NCI-H748 treated with DMSO at 0.1 percent for 48 hours (cell line): Measurements from ENCODE around the gene LMBR1.
A peak's percentile ranks its signal among the peaks of the same experiment; 100 is the strongest.
"Not testable (repeated sequence)": the region's sequence is repeated elsewhere in the genome, so short reads cannot be mapped to it uniquely, and the experiment has no call there.

ENCODE experiments used
- DNase-seq: peaks from one replicate; lab custom pipeline; 2025; lab: John Stamatoyannopoulos, UW

The LMBR1 gene

DNA sequence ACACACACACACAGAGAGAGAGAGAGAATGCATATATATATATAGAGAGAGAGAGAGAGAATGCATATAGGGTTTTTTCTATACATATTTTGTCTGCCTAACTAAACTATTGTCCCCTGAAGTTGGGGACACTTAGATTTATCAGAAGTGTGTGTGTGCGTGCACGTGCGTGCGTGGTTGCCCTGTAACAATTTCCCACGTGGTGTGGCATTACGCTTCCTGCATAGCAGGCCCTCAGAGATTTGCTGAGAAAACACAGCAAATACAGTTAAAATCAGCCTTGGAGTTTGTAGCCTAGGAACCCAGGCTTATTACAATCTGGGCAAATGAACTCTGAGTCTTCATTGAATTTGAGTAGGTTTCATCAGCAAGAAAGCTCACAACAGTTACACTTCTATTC, 237.7 kb downstream of the LMBR1 start:
- DNase-seq, result no peak

DNA sequence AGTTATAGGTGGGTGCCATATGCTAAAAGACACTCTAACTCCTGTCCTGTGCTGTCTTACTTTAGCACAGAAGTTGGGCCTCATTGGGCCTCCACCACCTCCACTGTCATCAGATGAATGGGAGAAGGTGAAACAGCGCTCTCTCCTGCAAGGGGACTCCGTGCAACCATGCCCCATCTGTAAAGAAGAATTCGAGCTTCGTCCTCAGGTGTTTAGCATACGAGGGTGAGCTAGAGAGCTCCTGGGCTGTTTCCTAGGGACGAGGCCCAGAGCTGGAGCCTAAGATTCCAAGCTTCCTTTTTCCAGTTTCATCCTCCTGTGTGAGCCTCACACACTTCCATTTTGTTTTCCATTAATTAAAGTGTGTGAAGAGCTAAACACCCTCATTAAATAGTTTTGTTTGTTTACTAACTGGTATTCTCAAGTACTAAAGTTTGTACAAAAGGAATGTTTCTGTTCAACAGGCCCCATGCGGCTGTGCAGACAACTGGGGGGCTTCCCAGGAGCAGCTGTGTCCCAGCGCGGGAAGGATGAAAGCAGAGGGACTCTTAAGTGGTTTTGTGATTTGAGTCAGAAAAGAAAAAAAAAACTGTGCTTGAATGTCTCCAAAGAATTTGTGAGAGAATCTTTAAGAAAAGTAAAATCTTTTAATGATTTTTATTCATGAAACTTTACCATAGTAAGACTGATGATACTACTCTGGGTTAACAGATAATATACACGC, 238.3 kb downstream of the LMBR1 start:
- DNase-seq, result no peak

DNA sequence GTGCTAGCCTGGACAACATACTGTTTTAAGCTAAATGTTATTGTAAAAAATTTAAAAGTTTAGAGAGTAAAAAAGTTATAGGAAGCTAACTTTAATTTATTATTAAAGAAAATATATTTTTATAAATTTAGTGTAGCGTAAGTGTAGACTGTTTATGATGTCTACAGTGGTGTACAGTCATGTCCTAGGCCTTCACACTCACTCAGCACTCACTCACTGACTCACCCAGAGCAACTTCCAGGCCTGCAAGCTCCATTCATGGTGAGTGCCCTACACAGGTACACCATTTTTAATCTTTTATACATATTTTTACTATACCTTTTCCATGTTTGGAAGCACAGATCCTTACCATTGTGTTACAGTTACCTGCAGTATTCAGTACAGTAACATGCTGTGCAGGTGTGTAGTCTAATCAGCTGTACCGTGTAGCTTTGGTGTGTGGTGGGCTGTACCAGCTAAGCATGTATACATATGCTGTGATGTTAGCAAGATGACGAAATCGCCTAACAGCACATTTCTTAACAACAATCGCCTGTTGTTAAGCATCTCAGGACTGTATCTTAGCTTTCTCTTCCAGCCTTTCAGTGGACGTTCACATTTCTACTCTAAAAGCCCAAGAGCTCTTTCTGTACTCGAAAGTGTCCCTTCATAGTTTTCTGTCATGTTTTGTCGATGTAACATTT, 240.0 kb downstream of the LMBR1 start:
- no peak for DNase-seq

DNA sequence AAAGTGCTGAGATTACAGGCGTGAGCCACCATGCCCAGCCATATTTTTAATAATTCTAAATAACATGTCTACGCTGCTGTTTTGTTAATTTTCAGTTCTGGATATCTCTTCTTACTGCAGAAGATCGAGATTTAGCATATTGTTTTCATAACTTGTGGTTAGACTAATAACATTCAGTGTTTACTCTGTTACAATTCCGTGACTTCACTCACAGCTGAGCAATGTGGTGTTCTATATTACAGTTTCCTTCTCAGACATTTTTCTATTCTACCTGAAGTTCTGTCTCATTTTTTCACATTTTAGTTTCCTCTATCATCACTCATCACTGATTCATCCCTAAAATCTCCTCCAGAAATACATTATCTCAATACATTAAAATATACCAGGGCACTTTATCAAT, 241.5 kb downstream of the LMBR1 start:
- no peak for DNase-seq

DNA sequence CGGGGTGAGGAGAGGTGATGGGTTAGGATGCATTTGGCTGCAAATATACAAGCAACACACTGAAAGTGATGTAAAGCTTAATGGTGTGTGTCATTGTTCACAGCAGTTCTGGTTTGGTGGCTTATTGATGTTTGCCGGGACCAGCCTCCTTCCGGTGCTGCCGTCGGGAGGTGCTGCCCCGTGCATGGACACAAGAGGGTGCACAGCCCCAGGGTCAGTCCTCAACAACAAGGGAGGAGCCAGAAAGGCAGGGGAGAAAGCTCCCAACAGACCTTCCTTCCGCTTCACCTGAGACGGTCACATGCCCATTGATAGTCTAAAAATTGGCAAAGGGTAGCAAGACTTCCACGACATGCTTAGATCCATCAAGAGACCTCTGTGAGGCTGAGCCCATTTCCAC, 242.9 kb downstream of the LMBR1 start:
- DNase-seq, result no peak

DNA sequence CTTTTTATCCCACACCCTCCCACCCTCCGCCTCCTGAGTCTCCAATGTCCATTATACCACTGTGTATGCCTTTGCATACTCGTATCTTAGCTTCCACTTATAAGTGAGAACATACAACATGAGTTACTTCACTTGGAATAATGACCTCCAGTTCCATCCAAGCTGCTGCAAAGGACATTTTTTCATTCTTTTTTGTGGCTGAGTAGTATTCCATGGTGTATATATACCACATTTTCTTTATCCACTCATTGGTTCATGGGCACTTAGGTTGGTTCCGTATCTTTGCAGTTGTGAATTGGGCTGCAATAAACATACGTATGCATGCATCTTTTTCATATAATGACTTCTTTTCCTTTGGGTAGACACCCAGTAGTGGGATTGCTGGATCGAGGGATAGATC, 245.7 kb downstream of the LMBR1 start:
- not testable (repeated sequence) for DNase-seq

DNA sequence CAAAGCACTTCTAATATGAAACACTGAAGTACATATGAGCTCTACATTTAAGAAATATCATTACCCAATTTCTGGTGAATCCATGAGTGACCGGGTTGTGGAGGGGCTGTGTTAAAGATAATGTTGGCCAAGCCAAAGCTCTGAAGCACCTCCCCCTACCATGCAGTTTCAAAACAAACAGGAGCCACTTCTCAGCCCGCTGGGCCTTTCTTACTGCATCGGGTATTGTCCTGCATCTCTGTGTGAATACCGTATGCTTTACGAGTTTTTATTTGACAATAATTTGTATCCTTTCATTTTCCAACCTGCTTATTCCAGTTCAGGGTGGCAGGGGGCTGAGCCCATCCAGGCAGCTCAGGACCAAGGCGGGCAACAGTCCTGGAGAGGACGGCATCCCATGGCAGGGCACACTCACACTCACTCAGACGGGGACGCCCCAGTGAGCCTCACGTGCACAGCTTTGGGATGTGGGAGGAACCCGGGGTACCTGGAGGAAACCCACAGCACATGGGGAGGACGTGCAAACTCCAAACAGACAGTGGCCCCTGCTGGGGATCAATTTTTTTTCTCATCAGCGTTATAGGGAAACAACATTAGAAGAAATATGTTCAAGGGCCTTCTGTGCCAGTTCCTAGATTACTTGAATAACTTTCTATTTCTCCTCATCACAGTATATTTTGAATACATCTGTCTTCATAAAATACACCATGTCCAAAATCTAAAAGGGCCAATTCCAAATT, 250.5 kb downstream of the LMBR1 start:
- no peak for DNase-seq

DNA sequence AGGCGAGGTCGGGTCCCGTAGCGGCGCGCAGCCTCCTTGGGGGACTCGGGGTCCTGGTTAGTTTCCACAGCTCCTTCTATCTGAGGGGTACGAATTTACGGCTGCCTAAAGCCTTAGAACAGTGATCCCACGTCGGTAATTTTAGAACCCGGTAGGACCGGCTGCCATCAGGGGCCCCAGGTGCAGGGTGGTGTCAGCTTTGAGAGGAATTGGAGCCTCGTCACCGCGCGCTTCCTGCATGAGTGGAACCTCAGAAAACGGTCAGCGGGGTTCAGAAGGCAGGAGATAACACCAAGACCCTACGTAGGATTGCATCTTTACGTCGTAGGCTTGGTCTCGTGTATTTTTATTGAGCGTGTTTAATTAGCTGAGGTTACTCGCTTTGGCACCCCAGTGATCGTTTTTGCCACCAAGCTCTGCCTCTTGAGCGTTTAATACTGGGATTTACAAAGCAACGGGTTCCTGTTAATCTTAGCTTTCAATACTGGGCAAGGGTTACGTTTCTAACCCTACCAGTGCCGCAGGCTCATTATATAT, 252.0 kb downstream of the LMBR1 start:
- peak; percentile 40 for DNase-seq

DNA sequence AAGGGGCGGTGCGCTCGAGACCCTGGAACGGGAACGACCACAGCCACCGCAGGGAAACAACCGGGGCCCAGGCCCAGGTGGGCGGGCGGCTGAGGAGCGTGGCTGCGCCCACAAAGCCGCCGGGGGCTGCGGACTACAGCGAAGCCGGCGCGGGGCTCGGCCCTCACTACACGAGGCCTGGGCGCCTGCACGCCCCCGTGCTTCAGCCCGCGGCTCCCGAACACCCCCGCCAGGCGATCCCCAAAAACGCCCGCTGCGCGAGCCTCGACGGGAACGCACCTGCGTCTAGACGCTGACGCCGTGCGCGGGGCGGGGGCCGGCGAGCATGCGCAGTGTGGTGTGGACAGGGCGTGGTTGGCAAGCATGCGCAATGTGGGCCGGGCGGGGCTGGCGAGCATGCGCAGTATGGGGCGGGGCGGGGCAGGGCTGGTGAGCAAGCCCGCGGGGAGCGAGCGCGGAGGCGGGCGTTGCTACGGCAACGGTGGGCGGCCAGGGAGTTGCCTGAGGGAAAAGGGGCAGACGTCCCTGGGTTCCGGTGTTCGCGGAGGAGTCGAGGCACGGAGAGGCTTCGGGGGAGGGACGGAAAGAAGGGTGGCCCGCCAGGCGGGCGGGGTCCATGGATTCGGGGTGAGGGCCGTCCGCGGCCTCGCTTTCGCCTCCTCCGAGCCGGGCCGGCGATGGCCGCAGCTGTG, 252.6 kb downstream of the LMBR1 start, which contains the start of gene RNF32:
Gene RNF32 (plus strand): TSS at position 518 of the 692 bp plus-strand sequence. CDS start 3,104 bp downstream, outside the sequence.
- peak; percentile 62 for DNase-seq

DNA sequence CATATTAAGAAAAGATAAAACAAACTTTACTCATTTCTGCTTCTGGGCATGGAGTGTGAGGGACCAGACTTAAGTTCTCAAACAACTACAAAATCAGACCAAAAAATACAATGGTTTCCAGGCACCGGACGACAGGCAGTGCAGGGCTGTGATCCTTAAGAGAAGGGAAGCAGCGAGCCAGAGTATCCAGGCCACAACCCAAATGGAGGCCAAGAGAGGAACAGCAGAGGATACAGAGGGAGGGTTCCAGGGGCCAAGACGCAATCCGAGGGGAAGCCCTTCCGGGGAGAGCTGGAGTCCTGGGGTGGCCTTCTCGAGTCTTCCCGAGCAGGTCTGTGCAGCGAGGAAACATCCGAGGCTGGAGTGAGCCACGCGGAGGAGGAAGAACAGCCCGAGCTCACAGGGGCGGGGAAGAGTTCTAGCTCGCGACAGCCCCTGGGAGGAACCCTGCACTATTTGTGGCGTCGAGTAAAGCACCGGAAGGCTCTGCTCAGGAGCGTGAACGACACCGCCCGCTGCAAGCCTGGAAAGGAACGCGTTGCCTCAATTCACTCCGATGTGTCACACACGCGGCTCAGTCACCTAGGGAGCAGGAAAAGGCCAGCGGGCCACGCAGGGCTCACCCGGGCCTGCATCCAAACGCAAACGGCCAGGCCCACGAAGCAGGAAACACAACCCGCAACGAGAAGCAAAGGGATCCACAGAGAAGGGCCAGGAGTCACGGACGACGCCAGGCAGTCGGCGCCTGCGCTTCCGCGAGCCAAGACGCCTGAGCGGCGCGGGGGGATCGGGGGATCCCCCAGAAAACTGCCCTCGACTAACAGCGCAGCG, 253.3 kb downstream of the LMBR1 start:
- DNase-seq, result no peak

DNA sequence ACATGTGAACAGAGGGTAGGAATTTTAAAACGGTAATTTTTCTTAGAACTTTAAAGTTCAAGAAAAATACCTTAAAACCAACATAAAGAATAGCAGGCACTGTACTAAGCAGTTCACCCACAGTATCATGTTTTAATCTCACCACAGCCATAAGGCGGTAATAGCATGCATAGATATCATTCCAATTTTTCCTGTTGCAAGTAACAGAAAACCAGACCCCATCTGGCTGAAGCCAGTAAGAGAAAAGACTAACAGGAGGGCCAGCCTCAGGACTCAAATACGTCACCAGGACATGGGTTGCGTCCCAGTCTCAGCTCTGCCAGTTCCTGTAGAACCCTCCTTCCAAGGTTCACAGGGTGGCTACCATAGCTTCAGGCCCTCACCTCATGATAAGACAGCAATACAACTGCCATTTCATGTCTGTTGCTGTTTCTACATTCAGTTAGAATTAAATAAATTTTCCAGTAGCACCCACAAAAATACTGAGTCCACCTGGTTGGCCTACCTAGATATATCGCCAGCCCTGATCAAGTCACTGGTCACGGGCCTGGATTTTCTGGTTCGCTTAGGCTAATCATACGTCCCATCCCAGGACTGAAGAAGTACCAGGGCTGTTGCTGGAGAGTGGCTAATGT, 254.4 kb downstream of the LMBR1 start:
- no peak for DNase-seq

DNA sequence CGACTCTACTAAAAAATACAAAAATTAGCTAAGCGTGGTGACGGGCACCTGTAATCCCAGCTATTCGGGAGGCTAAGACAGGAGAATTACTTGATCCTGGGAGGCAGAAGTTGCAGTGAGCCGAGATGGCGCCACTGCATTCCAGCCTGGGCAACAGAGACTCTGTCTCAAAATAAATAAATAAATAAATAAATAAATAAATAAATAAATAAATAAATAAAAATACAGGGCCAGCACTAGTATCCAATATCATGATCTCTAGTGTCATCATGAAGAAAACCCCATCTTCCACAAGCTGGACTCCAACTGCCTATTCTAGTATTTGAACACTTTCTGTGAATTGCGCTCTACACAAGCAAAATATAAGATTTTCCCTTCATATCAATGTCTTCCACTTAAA, 255.9 kb downstream of the LMBR1 start:
- not testable (repeated sequence) for DNase-seq

DNA sequence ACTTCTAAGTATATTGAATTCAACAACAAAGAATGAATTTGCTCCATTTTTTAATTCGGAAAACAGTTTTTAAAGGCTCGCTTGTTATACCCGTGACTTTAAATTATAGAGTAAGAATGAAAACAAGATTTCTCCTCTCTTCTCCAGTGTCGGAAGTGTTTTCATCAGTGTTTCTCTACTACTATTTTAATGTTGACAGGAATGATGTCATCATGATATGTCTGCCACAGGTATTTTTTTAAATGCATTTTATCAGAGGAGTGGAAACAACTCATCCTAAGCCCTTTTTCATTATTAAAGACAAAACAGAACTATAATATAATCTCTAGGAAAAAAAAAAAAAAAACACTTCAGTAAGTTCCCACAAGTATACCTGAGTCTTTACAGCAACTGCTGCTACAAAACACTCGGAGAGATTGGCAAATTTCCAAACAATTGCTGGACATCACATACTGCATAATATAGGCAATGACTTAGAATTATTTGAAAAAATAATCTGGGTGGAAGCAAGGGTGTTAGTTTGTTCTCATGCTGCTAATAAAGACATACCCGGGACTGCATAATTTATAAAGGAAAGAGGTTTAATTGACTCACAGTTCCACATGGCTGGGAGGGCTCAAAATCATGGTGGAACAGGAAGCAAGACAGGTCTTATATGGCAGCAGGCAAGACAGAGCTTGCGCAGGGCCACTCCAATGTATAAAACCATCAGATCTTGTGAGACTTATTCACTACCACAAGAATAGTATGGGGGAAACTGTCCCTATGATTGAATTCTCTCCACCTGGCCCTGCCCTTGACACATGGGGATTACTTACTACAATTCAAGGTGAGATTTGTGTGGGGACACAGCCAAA, 257.2 kb downstream of the LMBR1 start:
- no peak for DNase-seq

DNA sequence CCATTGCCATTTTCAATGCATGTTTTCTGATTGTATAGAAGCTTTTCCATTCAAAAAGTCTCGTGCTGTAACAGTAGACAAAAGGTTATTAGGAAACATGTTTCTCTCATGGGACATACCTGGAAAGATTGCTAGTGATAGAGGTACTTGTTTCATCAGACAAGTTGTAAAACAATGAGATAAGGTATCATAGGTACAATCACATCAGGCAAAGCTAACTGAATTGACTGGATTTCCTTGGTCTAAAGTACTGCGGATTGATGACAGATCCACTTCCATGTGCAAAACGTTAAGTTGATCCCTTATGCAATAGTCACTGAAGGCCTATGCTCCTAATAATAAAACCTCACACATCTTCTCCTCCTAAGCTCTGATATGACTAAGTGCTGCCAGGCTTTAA, 258.9 kb downstream of the LMBR1 start:
- DNase-seq, result no peak

DNA sequence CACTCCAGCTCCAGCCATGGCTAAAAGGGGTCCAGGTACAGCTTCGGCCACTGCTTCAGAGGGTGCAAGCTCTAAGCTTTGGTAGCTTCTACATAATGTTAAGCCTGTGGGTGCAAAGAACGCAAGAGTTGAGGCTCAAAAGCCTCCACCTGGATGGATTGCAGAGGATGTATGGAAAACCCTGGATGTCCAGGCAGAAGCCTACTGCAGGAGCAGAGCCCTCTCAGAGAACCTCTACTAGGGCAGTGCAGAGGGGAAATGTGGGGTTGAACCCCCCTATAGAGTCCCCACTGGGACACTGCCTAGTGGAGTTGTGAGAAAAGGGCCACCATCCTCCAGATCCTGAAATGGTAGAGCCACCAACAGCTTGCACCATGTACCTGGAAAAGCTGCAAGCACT, 263.1 kb downstream of the LMBR1 start:
- DNase-seq, result no peak

DNA sequence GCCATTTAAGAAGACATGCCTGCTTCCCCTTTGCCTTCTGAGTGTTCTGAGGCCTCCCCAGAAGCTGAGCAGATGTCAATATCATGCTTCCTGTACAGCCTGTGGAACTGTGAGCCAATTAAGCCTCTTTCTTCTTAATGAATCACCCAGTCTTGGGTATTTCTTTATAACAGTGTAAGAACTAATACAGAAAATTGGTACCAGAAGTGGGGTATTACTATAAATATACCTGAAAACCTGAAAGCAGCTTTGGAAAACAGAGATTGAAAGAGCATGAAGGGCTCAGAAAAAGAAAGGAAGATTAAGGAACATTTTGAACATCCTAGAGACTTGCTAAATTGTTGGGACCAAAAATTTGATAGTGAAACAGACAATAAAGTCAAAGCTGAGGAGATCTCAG, 264.4 kb downstream of the LMBR1 start:
- DNase-seq, result no peak
